Urinary bladder (tissue), 4 donors: ENCODE data around the gene MTCL1. TPM values are rescaled to one million over a fixed set of nuclear protein-coding genes. Genes with fewer than 3 reads are reported as not detected.

ENCODE experiments used
- DNase-seq: peaks from one replicate; pipeline ENCODE4 v3.0.0-alpha.2; 2015; ENCODE audit errors: extremely low spot score
- H3K27ac ChIP-seq: one replicate; pipeline ENCODE4 v1.5.1; 2013; ENCODE audit warnings: low read depth, mild to moderate bottlenecking, moderate library complexity
- H3K36me3 ChIP-seq: one replicate; pipeline ENCODE4 v1.6.1; 2013; ENCODE audit warnings: mild to moderate bottlenecking, moderate library complexity; ENCODE audit not compliant: insufficient read depth
- H3K4me1 ChIP-seq: one replicate; pipeline ENCODE4 v1.6.1; 2013; ENCODE audit warnings: mild to moderate bottlenecking, moderate library complexity; ENCODE audit not compliant: insufficient read depth
- H3K4me3 ChIP-seq: one replicate; pipeline ENCODE4 v1.5.1; 2013; ENCODE audit warnings: low read depth, low read length
- WGBS: extraction: QIAGEN DNeasy Blood & Tissue Kit; methylation state at CpG from one replicate; pipeline ENCODE4 v1.1.7; 2013; 5-methylcytosine and 5-hydroxymethylcytosine counted together
- polyA plus RNA-seq: library from polyadenylated mRNA; stranded (reverse); fragments of 200-250 nt; gene quantifications from one replicate; pipeline ENCODE4 v1.2.3, GENCODE V29; 2013
- total RNA-seq: library from RNA; depleted of rRNA; stranded (reverse); fragments of >200 nt; gene quantifications from one replicate; pipeline ENCODE4 v1.2.3, GENCODE V29; 2014
- donor health status: healthy with polysubstance abuse.
- donor health status: healthy.

The MTCL1 gene
- 24.2 TPM for total RNA-seq
- polyA plus RNA-seq = 16.6 TPM

- Histone ChIP-seq H3K36me3 (no peaks in the 10 kb centered on the region), H3K4me3 (peak within 1 kb of the TSS; percentile 86), H3K4me1 (no peaks in the 10 kb centered on the region), H3K27ac (peak within 1 kb of the TSS; percentile 84)
- 1% methylated on average over 120 of the region's 123 CpGs for WGBS
- DNase-seq = no peak
These were observed at the start of gene MTCL1 for GRCh38 chr18:8705238-8705960. TSS of gene MTCL1 (plus strand) at chr18:8705556. CDS start at chr18:8705661, 105 bp downstream.

DNA sequence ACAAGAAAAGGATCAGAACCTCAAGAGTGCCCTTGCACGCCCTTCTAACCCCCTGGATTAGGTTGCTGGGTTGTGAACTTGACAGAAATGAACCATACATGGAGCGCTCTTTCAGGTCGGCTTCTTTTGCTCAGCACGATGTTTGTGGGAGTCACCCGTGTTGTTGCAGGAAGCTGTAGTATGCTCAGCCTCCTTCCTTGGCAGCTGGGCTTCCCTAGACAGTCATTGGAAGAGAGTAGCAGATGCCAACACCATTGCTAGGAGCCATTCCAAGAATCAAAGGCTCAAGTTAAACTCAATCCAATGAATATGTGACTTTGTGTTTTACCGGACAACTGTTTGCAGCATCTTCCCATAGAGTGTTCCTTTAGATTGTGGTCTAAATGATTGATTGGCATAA is 49.1 kb upstream of the MTCL1 start:
- no peaks in the 10 kb centered on the region for H3K4me1 ChIP-seq
- no peak overlapping the region for H3K4me3 ChIP-seq
- 82% methylated on average over 6 of the region's 6 CpGs for WGBS
- no peak overlapping the region for H3K27ac ChIP-seq
- no peak for DNase-seq
- no peaks in the 10 kb centered on the region for H3K36me3 ChIP-seq

GRCh38 chr18:8657050-8657820 is 48.1 kb upstream of the MTCL1 start:
- Histone ChIP-seq H3K4me3 (no peak overlapping the region), H3K36me3 (no peaks in the 10 kb centered on the region), H3K27ac (no peak overlapping the region), H3K4me1 (no peaks in the 10 kb centered on the region)
- DNase-seq = no peak
- 81% methylated on average over 14 of the region's 14 CpGs for WGBS

DNA sequence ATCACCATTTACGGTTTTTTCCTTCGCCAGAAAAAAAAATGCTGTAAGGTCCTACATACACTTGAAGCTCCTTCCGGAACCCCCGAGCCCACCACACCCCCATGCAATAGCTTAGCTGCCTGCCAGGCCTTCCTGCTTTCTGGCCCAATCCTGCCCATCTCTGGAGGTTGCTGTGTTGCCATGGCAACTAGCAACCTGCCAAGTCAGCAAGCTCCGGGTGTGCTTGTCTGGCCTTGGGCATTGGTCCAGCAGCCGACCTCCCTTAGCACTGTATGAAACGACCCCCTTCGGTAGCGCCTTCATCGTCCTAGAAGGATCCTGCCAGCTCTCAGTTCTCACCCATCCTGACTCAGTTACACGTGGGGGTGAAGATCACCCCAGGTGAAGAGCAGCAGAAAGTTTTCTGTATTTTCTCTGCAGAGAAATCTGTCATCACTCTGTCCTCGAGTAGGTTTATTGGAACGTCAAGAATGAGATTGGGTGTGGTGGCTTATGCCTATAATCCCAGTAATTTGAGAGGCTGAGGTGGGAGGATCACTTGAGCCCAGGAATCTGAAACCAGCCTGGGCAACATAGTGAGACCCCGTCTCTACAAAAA is 47.4 kb upstream of the MTCL1 start:
- no peak for DNase-seq
- WGBS = 45% methylated on average over 14 of the region's 14 CpGs

GRCh38 chr18:8658858-8659485 is 46.4 kb upstream of the MTCL1 start:
- H3K27ac ChIP-seq = no peak overlapping the region
- 95% methylated on average over 31 of the region's 31 CpGs for WGBS

More for the DNA sequence above, 47.4 kb upstream of the MTCL1 start:
- Histone ChIP-seq H3K36me3 (no peaks in the 10 kb centered on the region), H3K4me1 (no peaks in the 10 kb centered on the region), H3K4me3 (no peak overlapping the region), H3K27ac (no peak overlapping the region)

DNA sequence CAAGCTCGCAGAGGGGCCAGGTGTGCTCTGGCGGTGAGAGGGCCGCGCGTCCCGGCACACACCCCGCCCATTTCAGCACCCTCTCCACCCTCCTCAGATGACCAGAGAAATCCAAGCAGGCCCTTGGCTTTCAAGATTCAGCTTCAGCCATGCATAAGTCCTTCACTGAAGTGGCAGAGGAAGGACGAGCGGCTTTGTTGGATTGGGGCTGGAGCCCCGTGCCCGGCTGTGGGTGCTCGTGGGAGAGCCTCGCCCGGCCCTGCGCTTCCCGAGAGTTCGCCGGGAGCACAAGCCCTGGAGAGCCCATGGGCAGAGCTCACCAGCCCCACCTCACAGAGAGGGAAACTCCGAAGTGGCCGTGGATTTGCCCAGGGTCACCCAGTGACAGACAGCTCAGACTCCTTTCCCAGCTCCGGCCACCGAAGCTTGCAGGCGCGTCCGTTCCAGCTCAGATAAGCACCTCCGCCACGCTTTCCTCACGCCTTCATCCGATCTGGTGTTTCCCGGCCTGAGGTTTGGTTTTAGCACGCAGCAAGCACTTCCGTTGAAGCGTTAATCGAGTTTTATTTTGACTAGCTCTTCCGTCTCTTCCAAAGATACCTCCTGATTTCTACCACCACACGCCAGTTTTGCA is 45.6 kb upstream of the MTCL1 start:
- WGBS = 95% methylated on average over 36 of the region's 36 CpGs
- no peak for DNase-seq
- H3K36me3 ChIP-seq = no peaks in the 10 kb centered on the region
- H3K4me3 ChIP-seq = no peak overlapping the region
- no peaks in the 10 kb centered on the region for H3K4me1 ChIP-seq
- no peak overlapping the region for H3K27ac ChIP-seq

More at GRCh38 chr18:8658858-8659485, 46.4 kb upstream of the MTCL1 start:
- no peak for DNase-seq
- no peak overlapping the region for H3K4me3 ChIP-seq
- H3K4me1 ChIP-seq = no peaks in the 10 kb centered on the region
- no peaks in the 10 kb centered on the region for H3K36me3 ChIP-seq

DNA sequence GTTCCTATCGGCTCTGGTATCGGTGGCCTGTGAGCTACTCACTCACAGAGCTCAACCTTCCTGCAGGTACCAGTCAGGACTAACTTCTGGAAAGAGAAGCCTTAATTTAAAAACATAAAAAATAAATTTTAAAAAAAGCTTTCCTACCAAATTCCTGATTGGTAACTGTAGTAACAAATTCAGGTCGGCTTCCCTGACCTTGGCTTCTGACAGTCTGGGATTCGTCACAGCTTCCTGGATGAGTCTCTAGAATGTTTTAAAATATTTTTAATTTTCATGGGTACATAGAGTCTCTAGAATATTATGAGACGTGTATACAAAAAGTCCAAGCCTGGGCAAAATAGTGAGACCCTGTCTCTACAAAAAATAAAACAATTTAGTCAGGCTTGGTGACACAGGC is 45.0 kb upstream of the MTCL1 start:
- Histone ChIP-seq H3K4me3 (no peak overlapping the region), H3K27ac (no peak overlapping the region), H3K36me3 (no peaks in the 10 kb centered on the region), H3K4me1 (no peaks in the 10 kb centered on the region)
- WGBS = 87% methylated on average over 5 of the region's 5 CpGs
- DNase-seq = no peak

DNA sequence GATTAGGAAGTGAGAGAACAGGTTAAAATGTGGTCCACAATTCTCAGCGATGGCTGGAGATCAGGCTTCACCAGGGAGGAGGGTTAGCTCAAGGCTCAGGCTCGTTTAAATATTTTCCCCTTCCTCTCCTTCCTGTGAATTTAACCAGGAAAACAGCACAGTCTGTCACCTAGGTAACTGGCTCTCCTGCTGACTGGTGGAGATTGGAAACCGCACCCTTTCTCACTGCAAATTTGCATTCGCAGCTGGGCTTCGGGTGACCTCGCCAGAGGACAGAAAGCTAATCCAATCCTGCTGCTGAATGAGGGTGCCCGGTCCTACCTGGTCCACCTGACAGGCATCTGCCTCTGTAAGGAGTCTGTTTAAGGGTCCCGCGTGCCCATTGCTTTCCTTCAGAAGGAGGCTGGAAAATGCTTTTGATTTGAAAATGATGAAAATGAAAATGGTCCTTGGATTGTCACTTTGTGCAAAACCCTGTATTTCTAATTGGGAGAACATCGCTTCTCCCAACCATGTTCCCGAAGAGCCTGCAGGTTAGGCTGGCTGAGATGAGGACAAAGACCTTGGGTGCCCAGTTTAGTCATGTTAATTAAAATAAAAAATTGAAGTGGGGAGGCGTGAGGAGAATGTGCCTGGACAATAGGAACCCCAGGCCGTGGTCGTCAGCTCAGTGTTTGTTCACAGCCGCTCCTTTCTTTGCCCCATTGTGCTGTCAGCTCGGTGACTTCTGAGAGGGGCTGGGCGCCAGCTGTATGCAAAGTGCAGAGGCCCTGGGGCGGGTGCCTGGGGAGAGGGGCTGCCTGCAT is 43.4 kb upstream of the MTCL1 start:
- WGBS = 52% methylated on average over 18 of the region's 18 CpGs
- Histone ChIP-seq H3K36me3 (no peaks in the 10 kb centered on the region), H3K4me3 (no peak overlapping the region), H3K27ac (no peak overlapping the region), H3K4me1 (no peaks in the 10 kb centered on the region)
- DNase-seq = peak; percentile 61

DNA sequence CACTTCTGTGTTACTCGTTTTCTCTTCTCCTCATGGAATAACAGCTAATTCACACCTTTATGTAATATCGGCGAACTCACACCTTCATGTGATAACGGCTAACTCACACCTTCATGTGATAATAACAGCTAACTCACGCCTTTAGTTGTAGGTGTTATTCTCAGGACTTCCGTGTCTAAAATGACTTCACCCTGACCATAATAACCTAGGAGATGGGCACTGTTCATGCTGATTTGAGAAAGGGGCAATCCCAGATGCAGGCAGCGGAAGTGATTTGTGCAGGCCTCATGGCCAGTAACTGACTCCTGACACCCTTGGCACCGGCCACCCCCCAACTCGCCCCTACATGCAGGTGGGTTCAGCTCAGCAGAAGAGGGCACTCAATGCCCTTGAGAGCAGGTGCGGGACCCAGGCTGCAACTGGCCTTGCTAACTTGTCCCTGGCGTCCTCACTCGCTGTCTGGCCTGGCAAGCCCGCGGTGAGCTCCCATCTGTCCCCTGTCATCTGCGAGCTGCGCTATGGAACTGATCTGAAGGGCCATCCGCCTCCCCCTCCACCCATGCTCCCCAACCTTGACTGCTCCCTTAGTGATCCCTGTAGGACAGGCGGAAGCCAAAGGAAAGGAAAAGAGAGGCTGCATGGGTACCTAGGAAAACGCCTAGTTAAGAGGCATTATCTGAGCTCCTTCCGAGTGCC is 42.6 kb upstream of the MTCL1 start:
- no peak overlapping the region for H3K4me3 ChIP-seq
- no peak overlapping the region for H3K27ac ChIP-seq
- no peaks in the 10 kb centered on the region for H3K4me1 ChIP-seq
- WGBS = 87% methylated on average over 20 of the region's 20 CpGs
- no peak for DNase-seq
- no peaks in the 10 kb centered on the region for H3K36me3 ChIP-seq

GRCh38 chr18:8667846-8668245 is 37.5 kb upstream of the MTCL1 start:
- Histone ChIP-seq H3K36me3 (no peaks in the 10 kb centered on the region), H3K4me3 (no peak overlapping the region), H3K27ac (no peak overlapping the region), H3K4me1 (no peaks in the 10 kb centered on the region)
- DNase-seq = no peak
- 90% methylated on average over 3 of the region's 3 CpGs for WGBS

- Histone ChIP-seq H3K4me3 (no peak overlapping the region), H3K4me1 (no peaks in the 10 kb centered on the region), H3K27ac (no peak overlapping the region), H3K36me3 (no peaks in the 10 kb centered on the region)
- no peak for DNase-seq
These were observed 37.0 kb upstream of the MTCL1 start for GRCh38 chr18:8668381-8668780.

- no peak for DNase-seq
- no peak overlapping the region for H3K4me3 ChIP-seq
- 71% methylated on average over 4 of the region's 4 CpGs for WGBS
- H3K36me3 ChIP-seq = no peaks in the 10 kb centered on the region
- H3K27ac ChIP-seq = peak overlapping the region; percentile 5
- H3K4me1 ChIP-seq = no peaks in the 10 kb centered on the region
These were observed 35.8 kb upstream of the MTCL1 start for GRCh38 chr18:8669571-8669970.
